DMS153 treated with DMSO at 0.1 percent for 48 hours (cell line): Measurements from ENCODE around the gene MKNK2.
"Not testable (repeated sequence)": the region's sequence is repeated elsewhere in the genome, so short reads cannot be mapped to it uniquely, and the experiment has no call there.

Experiments used
- DNase-seq: peaks from one replicate; lab custom pipeline; 2025; ENCODE audit not compliant: unreplicated experiment; lab: John Stamatoyannopoulos, UW

MKNK2 gene

GRCh38 chr19:1997353-1998233 is 53.5 kb downstream of the MKNK2 start:
- DNase-seq: no peak

DNA sequence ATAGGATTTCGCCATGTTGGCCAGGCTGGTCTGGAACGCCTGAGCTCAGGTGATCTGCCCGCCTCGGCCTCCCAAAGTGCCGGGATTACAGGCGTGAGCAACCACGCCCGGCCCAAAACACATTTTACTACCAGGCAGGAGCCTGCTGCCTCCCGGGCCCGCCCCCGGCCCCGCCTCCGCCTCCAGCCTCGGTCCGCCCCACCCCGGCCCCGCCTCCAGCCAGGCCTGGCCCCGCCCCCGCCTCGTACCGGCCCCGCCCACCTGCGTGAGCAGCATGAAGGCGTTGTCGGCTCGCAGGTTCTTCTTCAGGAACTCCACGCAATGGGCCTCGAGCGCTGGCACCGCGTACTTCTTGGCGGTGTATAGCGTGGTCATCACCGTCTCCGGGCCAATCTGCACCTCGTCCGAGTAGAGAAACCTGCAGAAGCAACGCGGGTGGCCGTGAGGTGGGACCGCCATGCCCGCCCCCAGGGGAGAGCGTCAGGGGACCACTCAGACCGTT is 58.2 kb downstream of the MKNK2 start:
- DNase-seq: no peak

DNA sequence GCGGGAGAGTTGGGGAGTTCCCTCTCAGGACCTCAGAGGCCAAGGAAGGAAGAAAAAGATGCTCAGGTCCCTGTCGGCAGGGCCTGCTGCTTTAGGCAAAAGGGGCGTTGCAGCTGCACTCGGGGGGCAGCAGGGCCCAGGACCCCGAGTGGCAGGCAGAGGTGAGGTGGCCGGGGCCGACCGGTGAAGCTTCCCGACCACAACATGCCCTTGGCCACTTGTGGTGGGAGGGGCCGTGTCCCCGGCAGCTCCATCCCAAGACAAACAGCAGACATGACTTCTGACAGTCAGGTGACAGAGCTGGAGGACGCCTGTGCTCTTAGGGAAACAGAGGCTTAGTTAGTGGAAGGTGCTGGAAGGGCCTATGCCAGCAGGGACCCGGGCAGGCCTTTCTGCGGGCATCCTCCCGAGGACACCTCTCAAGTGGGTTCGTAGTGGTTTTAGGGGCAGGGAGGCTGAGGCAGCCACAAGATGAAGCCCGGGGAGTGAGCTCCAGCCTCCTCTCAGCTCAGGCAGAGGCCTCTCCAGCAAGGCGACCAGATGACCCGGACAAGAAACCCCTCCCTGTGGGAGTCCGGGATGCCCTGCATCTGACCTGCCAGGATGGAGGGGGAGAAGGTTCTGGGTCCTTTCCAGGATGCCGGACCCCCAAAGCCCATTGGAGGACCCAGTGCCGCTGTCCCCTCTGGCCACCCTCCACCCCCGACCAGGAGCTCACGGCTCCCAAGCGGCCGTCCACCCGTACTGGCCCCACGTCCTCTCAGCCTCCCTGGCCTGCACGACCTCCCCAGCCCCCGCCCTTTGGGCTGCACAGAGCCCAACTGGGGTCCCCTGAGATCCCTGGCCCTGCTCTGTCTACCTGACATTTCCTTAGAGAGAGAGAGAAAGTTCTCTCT is 59.8 kb downstream of the MKNK2 start:
- no peak for DNase-seq

GRCh38 chr19:1990230-1991017 is 60.6 kb downstream of the MKNK2 start:
- DNase-seq: no peak

DNA sequence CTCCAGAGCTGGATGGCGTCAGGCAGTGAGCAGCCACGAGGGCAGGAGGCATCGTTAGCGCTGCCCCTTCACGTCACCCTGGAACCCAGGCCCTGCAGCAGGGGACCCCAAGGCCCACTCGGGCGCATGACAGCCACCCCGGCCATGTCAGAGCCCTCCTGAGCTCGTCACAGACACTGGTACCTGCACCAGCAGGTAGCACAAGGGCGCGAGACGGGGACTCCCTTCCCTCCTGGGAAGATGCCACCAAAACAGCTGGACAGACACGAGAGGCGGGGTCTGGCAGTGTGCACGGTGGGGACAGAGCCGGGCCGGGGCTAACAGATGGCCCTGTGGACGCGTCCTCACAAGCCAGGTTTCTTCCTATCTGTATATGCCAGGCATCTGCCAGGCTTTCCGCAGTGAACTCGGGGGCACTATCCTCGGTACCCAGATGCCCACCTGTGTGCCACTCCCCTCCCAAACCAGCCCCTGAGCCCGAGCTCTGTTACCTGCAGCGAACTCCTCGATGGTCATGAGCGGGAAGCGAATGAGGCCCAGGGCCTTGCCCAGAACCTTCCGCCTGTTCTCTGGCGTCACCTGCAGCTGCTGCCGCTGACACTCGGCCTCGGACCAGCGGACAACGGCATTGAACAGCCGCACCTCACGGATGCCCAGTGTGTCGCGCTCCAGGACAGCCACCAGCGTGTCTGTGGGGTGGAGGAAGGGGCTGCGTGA is 61.4 kb downstream of the MKNK2 start:
- no peak for DNase-seq

GRCh38 chr19:1988464-1988863 is 62.6 kb downstream of the MKNK2 start:
- not testable (repeated sequence) for DNase-seq
